Right ventricle myocardium superior (tissue), 1 donor: ENCODE results near the gene NCCRP1. TPM values are rescaled to one million over a fixed set of nuclear protein-coding genes. Genes with fewer than 3 reads are reported as not detected.

ENCODE experiments used
- ATAC-seq: fragments of 200-7000 bp; cut with Tn5 transposase; one replicate; pipeline ENCODE4 v1.9.1; 2020; ENCODE audit warnings: mild to moderate bottlenecking; ENCODE audit not compliant: poor library complexity
- DNase-seq: peaks from one replicate; pipeline ENCODE4 v3.0.0-alpha.2; 2020
- intact Hi-C: fragments of 100-400 bp; cut with DNase I; formaldehyde crosslinking; loops from one replicate; pipeline ENCODE4 v1.11.2; 2022
- total RNA-seq: library from RNA; stranded (reverse); fragmentation: NEBNext Ultra II Directional; extraction: Animal tissue kit (Norgen Biotek cat#: 25700); gene quantifications from one replicate; pipeline ENCODE4 v1.2.1, GENCODE V29; 2021
- donor health status: DM: no; HTN: yes; CAD: no; lungs with severe emphysema.

NCCRP1 gene
- total RNA-seq, 1 donor from 2014 or later = not detected

DNA sequence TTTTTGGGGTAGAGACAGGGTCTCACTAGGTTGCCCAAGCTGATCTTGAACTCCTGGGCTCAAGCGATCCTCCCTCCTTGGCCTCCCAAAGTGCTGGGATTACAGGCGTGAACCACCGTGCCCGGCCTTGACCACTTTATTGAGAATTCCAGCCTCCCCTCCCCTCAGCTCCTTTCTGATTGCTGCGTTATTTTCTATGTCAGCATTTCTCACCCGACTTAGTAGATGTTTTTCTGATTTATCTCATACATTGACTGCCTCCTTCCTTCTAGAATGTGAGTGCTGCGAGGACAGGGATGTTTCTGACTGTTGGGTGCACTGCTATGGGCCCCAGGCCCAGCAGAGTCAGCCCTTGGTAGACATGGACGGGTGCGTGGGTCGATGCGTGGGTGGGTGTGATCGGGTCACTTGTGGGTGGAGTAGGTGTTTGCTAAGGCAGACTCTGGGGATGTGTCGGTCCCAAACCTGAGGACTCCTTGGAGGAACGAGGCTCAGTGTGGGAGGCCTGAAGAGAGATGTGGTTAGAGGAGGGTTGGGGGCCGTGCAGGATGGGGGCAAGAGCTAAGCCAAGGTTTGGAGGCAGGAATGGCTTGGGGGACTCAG, 34.2 kb upstream of the NCCRP1 start:
- ATAC-seq (no peak), DNase-seq (no peak)

DNA sequence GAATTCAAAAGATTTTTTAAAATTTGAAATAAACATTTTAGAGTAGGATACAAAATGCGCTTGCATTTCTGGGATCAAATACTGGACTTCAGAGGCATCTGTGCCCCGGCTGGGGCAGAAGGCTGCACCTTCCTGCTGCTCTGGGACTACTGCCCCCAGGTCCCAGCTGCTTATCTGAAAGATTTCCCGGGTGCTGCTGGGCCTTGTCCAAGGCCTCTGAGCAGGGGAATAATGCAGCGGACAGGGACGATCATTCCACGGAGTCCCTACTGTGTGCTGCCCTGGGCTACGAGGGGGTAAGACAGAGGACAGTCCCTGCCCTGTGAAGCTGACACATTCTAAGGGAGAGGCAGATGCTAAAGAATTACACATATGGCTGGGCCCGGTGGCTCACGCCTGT, 33.1 kb upstream of the NCCRP1 start:
- intact Hi-C loops = no loop called here
- no peak for DNase-seq
- ATAC-seq = no peak

More for the DNA sequence above, 34.2 kb upstream of the NCCRP1 start:
- intact Hi-C loops = no loop called here

DNA sequence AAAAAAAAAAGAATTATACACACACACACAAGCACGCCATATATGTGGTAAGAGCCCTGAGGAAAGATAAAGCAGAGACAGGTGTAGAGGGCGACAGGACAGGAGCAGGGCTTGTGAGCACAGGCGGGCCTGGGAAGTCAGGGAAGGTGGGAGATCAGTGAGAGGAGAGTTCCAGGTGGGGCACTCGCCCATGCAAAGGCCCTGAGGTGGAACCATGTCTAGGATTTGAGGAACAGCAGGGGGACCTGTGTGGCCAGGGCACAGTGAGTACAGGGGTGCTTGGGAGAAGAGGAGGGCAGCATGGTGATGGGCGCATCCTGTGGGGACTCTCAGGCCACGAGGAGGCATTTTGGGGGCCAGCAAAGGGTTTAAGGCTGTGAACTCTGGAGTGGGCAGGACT, 32.5 kb upstream of the NCCRP1 start:
- DNase-seq (no peak), ATAC-seq (no peak)
- intact Hi-C loops = no loop called here

DNA sequence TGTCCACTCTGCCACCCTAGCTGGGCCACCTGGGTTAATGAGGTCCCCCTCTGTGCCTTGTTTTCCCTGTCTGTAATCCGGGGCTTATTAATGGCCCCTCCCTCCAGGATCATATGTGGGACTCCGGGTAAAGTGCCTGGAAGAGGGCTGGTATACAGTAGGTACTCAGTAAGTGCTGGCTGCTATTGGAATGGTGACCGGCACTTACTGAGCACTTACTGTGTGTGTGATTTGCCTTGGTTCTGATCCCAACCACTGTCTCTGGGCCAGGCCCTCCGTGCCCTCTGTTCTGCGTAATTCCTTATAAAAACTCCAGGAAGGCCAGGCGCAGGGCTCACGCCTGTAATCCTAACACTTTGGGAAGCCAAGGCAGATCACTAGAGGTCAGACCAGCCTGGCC, 30.9 kb upstream of the NCCRP1 start:
- DNase-seq = no peak
- ATAC-seq = no peak
- intact Hi-C loops = no loop called here

DNA sequence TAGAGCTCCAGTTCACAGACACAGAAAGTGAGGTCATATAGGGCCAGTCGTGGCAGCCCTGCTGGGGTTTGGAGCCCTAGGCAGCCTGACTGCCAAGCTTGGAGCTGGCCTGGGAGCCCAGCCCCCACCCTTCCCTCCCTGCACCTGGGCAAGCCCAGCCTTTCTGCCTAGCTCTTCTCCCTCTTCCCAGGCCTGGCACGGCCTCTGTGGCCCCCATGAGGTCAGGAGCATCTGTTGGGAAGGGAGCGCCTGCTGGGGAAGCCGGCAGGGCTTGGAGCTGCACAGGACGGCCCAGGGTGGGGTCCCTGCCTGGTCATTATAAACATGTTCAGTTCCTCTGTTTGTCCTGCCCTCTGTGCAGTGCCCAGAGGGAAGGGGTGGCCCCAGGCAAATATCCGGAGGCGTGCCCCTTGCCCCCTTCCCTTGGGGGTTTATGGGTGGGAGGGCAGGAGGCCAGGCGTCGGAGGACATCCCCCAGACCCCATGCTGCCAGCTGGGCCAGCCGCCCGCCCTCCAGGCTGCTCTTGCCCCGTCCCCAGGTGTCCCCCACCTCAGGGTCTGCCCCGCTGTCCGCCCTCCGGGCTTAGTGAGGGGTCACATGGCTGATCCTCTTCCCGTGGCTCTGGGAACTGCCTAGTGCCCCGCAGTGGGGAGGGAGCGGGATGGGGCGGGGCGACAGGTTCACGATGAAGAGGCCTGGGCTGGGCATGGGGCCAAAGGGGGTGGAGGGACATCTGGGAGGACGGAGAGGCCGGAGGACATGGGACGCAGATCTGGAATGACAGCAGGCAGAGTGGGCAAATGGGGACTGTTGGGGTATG, 30.0 kb upstream of the NCCRP1 start:
- intact Hi-C loops = no loop called here
- peak; percentile 71 for ATAC-seq
- peak; percentile 79 for DNase-seq

DNA sequence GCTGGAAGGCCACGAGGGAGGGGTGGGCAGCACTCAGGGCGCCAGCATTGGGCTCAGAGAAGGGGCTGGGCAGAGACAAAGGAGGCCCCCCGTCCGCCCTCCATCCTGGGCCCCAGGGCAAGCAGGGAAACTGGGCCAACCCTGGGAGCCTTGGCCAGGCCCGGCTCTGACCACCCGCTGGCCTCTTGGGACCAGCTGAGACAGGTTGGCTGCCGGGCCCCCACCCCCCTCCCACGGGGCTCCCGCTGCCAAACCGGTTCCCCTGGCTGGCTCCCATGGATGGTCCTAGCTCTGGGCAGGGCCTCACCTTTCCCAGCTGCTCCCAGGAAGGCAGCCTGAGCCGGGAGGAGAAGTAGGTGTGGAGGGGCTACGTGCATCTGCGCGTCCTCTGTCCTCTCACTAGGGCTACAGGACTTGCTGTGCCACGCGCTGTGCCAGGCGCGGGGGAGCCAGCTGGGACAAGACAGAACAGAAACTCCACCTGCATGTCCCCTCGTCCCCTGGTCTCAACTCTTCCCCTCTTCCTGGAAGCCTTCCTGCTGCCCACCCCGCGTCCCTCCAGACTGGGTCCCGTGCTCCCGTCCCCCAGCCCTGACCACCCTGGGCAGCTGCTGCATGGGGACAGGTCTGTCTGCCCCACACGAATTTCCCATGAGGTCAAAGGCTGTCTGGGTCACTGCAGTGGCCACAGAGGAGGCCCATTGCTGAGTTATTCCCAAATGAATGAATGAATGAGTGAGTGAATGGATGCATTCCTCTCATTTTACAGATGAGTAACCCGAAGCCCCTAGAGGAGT, 29.1 kb upstream of the NCCRP1 start:
- peak; percentile 6 for ATAC-seq
- DNase-seq = no peak
- intact Hi-C loops = no loop called here

DNA sequence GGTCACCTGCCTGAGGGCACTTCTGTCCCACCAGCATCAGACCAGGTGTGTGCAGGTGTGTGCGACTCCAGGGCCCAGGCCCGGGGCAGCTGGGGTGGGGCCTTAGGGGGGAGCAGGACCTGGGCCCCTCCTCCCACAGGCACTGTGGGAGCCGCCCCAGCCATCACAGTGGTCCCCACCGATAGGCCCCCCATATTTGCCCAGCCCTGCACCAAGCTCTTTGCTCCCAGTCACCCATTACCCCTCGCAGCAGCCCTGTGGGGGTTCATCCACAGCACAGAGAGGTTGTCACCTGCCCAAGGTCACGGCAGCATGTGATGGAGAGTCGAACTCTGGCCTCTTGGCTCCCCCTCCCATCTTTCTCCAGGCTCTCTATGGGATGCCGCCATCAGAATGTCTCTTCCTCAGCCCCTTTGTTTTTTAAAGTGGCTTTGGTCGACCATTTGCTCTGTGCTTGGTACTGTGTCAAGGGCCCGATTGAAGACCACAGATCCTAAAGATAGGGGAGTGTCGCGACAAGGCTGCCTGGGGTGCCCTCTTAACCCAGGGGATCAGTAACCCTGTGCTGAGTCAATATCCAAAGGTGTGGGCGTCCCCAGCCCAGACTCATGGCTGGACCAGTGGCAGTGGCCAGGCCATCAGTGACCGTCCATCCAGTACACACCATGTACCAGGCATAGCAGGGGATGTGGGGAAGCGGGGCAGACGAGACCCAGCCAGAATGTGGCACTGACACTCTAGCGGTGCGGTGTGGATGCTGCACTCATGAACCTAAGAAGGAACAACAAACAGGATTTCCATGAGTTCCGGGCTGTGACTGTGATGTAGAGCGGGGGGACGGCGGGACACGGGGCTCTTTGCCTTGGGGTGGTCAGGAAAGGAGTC, 28.3 kb upstream of the NCCRP1 start:
- intact Hi-C loops = no loop called here
- DNase-seq (no peak), ATAC-seq (no peak)

DNA sequence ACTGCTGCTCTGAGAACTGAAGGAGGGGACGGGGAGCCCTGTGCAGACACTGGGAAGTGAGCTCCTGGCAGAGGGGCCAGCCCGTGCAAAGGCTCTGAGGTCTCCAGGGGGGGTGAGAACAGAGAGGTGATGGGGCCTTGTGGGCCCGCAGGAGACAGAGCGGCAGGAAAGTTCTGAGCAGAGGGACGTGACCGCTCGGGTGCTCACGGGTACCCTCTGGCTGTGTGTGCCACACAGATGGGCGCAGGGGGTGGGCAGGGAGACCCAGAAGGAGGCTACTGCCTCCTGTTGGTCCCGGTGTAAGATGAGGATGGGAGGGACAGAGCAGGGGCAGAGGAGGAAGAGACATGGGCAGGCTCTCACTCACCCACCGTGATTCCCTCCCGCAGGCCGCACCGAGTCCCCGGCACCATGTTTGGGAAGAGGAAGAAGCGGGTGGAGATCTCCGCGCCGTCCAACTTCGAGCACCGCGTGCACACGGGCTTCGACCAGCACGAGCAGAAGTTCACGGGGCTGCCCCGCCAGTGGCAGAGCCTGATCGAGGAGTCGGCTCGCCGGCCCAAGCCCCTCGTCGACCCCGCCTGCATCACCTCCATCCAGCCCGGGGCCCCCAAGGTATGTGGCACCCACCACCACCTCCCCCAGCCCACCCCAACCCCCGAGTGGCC, 27.5 kb upstream of the NCCRP1 start:
- intact Hi-C loops = no loop called here
- DNase-seq (no peak), ATAC-seq (no peak)

DNA sequence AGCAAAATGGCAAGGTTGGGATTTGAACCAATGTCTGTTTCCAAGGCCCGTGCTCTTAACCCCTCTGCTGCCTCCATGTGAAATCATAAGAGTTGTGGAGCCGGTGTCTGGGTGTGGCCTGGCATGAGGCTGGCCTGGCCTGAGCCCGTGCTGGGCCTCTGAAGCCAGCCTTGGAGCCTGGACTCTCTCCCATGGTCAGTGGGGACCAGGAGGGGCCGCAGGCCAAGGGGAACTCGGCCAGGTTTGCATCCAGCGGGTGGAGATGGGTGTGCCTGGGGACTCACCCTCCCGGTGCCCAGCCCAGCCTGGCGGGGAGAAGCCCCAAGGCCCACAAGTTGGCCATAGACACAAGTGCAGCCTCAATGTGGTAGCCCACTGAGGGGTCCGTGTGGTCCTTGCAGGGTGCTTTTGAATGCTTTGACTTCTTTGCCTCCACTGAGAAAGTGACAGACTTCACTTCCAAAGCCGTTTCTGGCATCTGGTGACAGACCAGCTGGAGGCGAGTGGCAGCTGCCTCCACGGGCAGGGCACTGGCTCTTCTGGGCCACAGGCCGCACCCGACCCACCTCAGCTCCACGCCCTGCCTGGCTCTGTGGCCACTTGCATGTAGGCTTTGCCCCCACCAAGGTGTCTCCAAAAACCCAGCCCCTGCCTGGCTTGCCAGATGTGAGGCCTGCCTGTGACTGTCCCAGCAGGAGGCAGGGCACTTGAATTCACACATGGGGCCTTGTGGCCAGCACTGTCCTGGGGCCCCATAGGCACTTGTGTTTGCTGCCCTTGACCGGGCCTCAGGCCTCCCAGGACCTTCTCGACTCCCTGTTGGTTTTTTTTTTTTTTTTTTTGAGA, 26.2 kb upstream of the NCCRP1 start:
- ATAC-seq = peak; percentile 26
- intact Hi-C loops = no loop called here
- peak; percentile 53 for DNase-seq

DNA sequence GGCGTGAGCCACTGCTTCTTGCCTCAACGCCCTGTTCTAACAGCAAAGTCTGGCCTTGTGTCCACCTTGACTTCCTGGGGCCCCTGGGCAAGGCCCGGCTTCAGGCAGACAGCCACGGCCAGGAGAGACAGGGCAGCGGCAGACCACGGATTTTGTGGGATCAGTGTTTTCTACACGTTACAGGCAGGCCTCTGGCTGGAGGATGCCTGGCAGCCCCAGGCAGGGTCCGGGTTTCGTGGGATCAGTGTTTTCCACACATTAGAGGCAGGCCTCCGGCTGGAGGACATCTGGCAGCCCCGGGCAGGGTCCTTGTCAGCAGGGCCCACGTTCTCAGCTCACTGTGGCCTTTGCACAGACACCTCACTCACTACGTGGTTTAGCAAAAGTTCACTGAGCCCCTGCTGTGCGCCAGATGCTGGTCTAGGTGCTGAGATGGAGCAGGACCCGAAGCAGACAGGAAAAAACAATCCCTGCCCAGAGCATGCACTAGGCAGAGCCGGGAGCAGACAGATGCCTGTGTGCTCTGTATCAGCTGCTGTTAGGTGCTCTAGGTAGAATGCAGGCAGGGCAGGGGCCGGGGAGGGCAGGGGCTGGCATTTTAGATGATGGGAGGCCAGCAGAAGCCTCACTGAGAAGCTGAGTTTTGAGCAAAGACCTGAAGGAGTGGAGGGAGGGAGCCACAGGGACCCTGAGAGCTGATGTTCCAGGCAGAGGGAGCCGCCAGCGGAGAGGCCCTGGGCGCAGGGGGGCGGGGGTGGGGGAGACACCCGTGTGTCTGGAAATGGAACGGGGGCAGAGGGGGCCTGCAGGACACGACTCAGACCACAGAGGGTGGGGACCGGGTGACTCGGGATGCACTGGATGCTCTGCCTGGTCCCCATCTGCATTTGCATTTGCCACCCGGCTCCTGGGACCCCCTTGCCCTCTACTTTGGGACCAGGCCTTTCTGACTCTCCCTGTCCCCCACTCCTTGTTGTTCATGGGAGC, 25.0 kb upstream of the NCCRP1 start:
- intact Hi-C loops = no loop called here
- no peak for DNase-seq

DNA sequence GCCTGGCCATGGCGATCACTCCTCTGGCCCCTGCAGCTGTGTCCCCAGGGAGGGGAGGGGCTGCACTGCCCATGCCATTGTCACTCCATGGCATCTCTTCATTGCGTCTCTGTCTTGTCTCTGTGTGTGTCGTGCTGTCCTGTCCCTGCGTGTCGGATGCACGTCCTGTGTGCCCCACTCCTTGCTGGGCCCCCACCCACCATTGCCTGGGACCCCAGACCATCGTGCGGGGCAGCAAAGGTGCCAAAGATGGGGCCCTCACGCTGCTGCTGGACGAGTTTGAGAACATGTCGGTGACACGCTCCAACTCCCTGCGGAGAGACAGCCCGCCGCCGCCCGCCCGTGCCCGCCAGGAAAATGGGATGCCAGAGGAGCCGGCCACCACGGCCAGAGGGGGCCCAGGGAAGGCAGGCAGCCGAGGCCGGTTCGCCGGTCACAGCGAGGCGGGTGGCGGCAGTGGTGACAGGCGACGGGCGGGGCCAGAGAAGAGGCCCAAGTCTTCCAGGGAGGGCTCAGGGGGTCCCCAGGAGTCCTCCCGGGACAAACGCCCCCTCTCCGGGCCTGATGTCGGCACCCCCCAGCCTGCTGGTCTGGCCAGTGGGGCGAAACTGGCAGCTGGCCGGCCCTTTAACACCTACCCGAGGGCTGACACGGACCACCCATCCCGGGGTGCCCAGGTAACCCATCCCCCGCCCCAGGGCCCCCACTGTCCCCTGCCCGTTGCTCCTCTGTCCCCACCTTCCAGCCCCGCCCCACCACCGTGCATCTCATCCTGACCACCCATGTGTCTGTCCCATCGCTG, 23.9 kb upstream of the NCCRP1 start:
- intact Hi-C loops = no loop called here
- DNase-seq (no peak), ATAC-seq (no peak)

More for the DNA sequence above, 25.0 kb upstream of the NCCRP1 start:
- ATAC-seq = no peak

DNA sequence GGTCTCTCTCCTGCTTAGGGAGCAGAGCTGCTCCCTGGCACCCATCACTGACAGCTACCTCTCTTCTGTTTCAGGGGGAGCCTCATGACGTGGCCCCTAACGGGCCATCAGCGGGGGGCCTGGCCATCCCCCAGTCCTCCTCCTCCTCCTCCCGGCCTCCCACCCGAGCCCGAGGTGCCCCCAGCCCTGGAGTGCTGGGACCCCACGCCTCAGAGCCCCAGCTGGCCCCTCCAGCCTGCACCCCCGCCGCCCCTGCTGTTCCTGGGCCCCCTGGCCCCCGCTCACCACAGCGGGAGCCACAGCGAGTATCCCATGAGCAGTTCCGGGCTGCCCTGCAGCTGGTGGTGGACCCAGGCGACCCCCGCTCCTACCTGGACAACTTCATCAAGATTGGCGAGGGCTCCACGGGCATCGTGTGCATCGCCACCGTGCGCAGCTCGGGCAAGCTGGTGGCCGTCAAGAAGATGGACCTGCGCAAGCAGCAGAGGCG, 23.2 kb upstream of the NCCRP1 start:
- ATAC-seq (no peak), DNase-seq (no peak)
- intact Hi-C loops = no loop called here

DNA sequence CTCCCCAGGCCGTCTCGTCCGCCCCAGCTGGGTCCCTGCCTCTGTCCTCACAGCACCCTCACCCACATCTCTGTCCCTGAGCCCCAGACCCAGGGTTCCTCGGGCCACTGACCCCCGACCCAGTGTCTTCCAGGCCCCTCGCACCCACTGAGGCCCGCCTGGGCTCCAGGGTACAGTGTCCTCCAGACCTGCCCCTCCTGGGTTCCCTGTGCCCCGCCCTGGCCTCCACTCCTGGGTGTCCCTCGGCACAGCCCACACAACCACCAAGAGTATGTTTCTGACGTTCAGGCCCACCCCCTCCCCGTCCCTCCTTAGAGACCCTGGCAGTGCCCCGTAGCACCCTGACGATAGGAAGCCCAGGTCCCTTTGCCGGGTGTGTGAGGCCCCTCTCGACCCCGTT, 22.6 kb upstream of the NCCRP1 start:
- intact Hi-C loops = no loop called here
- ATAC-seq = no peak
- DNase-seq = no peak

DNA sequence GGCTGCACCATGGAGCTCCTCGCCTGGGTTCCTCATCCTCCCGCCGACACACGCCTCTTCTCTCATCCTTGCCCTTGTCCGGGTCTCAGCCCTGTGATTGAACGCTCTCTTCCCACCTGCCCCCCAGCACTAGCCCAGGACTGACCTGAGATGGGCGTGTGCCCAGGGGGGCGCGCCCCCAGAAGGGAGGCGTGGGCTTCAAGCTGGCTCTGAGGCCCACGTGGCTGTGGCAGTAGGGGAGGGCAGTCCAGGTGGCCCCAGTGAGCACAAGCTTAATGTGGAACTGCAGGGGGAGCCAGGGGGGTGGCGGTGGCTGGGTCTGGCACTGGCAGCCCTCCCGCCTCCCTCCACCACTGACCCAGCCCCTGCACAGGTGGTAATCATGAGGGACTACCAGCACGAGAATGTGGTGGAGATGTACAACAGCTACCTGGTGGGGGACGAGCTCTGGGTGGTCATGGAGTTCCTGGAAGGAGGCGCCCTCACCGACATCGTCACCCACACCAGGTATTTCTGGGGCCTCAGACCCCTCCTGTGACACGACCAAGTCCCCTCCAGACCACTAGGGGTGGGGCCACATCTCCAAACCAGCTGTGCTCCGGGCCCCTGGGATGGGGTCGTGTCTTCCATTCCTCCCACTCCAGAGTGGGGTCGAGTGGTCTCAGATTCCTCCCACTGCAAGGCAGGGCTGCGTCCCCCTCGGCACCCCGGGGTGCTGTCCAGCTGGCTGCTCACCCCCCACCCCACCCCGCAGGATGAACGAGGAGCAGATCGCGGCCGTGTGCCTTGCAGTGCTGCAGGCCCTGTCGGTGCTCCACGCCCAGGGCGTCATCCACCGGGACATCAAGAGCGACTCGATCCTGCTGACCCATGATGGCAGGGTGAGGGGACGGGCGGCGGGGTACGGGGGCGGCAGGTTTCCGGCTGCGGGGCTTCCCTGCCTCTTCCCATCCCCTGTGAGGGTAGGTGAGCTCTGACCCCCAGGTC, 21.9 kb upstream of the NCCRP1 start:
- no peak for ATAC-seq
- intact Hi-C loops = no loop called here
- no peak for DNase-seq
